CD4-positive, alpha-beta T cell treated with Interleukin-6 at 100 ng/mL for 8 hours (primary cell): ENCODE data around the gene GDF10.
A peak's percentile ranks its signal among the peaks of the same experiment; 100 is the strongest.

ENCODE experiments used
- DNase-seq: peaks from one replicate; pipeline ENCODE4 v3.0.0-alpha.2; 2020; ENCODE audit warnings: mixed read lengths, low spot score

The GDF10 gene

GRCh38 chr10:47294501-47294900 lies 5.5 kb upstream of the GDF10 start:
- DNase-seq = no peak

GRCh38 chr10:47295411-47295810 lies 4.6 kb upstream of the GDF10 start:
- no peak for DNase-seq

GRCh38 chr10:47296156-47296894 lies 3.7 kb upstream of the GDF10 start:
- DNase-seq = no peak

- no peak for DNase-seq
Measured at GRCh38 chr10:47296941-47297340, 3.1 kb upstream of the GDF10 start.

- no peak for DNase-seq
Measured at GRCh38 chr10:47297866-47298540, 2.0 kb upstream of the GDF10 start.

GRCh38 chr10:47298715-47299114 lies 1.3 kb upstream of the GDF10 start:
- DNase-seq = no peak

GRCh38 chr10:47300429-47300931 lies 483 bp downstream of the GDF10 start:
- no peak for DNase-seq

GRCh38 chr10:47301833-47302232 lies 1.8 kb downstream of the GDF10 start:
- DNase-seq = no peak

GRCh38 chr10:47303105-47303504 lies 3.1 kb downstream of the GDF10 start:
- no peak for DNase-seq

- no peak for DNase-seq
Measured at GRCh38 chr10:47303866-47304265, 3.9 kb downstream of the GDF10 start.

GRCh38 chr10:47305566-47305965 lies 5.6 kb downstream of the GDF10 start:
- DNase-seq = no peak

GRCh38 chr10:47306387-47307210 lies 6.6 kb downstream of the GDF10 start:
- DNase-seq = no peak

- no peak for DNase-seq
Measured at GRCh38 chr10:47307381-47307780, 7.4 kb downstream of the GDF10 start.

- DNase-seq = no peak
Measured at GRCh38 chr10:47308775-47309174, 8.8 kb downstream of the GDF10 start.

GRCh38 chr10:47309408-47310089 lies 9.6 kb downstream of the GDF10 start:
- DNase-seq = no peak

GRCh38 chr10:47310090-47310505 lies 10.1 kb downstream of the GDF10 start:
- no peak for DNase-seq

GRCh38 chr10:47311193-47311931 lies 11.4 kb downstream of the GDF10 start:
- peak; percentile 81 for DNase-seq

GRCh38 chr10:47311932-47312662 lies 12.1 kb downstream of the GDF10 start:
- DNase-seq = peak; percentile 86

GRCh38 chr10:47312663-47312995 lies 12.6 kb downstream of the GDF10 start:
- no peak for DNase-seq

- DNase-seq = no peak
Measured at GRCh38 chr10:47314416-47314970, 14.5 kb downstream of the GDF10 start.
